NK-92 (cell line): ENCODE results near the gene ZSCAN5A.
"Not testable (repeated sequence)": the region's sequence is repeated elsewhere in the genome, so short reads cannot be mapped to it uniquely, and the experiment has no call there.

Source experiments
- DNase-seq: peaks from one replicate; lab custom pipeline; 2025; ENCODE audit not compliant: unreplicated experiment; lab: John Stamatoyannopoulos, UW

ZSCAN5A gene

DNA sequence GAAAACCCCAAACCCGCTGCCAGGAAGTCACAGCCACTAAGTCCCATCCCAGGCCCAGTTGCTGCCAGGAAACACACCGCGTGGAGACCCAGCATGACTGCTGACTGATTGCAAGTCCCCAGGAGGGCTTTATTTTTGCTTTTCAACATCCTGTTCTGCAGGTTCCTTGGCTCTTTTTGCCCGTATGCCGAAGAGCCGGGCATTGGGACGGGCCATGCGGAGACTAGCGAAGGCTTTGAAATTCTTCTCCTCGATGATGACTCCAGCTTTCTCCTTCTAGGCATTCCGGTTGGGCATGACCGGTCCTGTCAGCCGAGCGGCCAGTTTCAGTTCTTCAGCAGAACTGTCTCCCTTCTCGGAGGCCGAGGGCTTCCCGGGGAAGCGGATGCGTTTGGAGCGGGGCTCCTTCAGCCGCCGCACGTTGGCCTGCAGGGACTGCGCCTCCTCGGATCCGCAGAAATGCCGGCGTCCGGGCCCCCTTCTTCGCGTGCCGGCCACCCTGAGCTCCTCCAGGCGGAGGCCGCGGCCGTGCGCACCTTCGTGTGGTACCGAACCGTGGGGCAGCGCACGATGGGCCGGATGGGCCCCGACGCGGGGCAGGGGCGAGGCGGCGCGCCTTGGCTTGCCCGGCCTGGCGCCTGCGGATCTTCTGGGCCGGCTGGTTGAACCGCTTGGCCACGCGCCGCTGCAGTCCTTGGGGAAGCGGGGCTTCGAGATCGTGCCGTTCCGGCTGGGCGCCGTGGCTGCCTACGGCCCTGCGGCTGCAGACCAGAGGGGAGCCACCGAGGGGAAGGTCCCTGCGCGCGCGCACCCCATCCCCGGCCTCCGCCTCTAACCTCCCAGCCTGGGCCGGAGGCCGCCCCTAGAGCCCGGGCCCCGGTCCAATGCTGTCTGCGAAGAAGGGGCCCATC is 97.3 kb downstream of the ZSCAN5A start:
- no peak for DNase-seq

DNA sequence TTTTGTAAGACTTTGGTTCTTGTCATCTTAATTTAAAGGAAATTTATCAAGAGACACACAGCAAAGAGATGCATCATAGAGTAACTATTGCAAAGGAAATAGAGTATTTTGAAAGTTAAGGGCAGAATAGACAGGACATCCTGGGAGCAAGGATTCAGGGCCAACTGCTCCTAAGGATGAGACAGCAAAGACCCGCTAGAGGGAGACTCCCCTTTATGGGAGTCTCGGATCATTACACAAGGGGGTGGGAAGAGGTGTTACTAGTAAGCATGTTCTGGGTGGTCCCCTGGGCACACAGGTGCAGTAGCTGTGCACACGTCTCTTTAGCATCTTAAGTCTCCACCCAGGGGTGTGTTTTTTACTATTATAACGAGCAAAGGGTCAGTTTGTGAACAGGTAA is 102.9 kb downstream of the ZSCAN5A start:
- no peak for DNase-seq

DNA sequence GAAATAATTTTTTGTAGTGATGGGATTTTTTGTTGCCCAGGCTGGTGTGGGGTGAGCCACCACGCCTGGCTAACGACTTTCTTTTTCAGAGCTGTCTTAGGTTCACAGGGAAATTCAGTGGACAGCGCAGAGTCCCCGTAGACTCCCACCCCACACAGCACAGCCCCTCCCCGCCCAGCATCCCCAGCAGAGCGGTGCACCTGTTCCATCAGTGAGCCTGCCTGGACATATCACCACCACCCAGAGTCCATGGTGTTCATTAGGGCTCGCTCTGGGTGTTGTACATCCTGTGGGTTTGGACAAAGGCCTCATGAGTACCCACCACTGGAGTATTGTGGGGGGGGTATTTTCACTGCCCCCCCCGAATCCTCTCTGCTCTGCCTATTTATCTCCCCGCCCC is 104.6 kb downstream of the ZSCAN5A start:
- DNase-seq = not testable (repeated sequence)

DNA sequence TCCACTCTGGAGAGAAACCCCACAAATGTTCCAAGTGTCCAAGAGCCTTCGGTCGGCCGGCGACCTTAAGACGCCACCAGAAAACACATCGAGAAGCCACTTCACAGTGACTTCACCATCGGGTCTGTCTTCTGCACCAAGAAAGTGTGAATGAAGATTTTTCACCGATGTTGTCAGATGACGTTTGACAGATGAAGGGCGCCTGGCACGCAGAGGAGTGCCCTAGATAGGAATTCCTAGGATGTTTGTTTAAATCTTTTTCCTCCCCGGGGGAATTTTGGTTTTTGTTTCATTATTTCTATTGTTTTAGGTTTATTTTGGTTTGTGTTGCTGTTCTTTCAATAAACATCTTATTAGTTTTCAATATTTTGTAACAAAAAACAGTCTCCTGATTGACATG is 105.5 kb downstream of the ZSCAN5A start:
- no peak for DNase-seq

DNA sequence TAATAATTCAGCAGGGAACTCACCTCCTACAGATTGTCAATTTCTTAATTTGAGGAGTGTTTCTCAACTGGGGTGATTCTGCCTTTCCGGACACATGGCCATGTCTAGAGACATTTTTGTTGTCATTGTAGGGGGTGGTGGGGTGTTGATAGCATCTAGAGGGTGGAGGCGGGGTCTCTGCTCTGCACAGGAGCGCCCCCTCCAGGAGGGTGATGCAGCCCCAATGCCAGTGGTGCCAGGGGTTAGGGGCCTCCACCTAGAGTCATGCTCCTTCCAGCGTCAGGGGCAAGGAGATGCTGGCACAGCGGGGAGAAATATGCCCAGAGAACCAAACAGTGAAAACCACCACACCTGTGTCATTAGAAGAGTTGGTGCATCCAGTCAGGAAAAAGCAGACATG is 107.1 kb downstream of the ZSCAN5A start:
- not testable (repeated sequence) for DNase-seq

DNA sequence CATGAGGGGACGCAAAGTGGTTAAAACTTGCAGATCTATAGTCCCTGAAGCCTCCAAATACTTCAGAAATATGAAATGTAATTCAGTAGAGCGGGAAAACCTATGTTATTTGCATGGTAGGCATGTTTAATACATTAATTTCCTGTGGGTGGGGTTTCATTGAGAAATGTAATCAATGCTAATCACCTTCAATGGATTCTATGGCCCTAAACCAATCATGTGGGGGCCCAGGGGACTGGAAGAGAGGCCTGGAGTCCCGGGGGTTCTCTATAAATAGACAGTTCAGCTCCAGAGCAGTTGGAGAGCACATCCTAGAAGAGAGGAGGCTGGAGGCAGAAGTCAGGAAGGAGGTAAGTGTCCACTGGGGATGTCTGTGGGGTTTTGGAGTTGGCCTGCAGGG is 112.7 kb downstream of the ZSCAN5A start, which contains the start of gene ZSCAN5C:
TSS of gene ZSCAN5C (plus strand) at position 301 of the 400 bp plus-strand sequence. CDS start 3,641 bp downstream, outside the sequence.
- no peak for DNase-seq

DNA sequence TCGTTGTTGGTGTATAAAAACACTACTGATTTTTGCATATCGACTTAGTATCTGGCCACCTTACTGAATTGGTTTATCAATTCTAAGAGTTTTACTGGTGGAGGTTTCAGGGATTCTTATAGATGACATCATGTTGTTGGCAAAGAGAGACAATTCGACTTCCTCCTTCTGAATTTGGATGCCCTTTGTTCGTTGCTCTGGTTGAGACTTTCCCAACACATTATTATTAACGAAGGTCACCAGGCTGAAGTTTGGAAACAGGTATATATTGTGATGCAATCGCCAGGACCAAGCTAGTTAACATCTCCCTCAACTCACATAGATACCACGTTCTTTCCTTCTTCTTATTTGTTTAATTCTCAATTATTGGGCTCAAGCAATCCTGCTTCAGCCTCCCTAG is 115.0 kb downstream of the ZSCAN5A start:
- DNase-seq = no peak

DNA sequence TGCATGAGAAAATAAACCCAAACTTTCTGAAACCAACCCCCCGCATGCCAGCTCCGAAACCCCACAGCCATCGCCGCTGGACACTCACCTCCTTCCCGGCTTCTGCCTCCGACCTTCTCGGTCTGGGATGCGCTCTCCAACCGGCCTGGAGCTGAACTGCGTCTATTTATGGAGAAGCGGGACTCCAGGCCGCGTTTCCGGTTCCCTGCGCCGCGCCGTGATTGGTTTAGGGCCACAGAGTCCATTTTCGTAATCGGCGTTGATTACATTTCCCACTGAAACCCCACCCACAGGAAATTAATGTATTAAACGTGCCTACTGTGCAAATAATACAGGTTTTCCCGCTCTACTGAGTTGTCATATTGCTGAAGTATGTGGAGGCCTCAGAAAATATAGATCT is 117.0 kb downstream of the ZSCAN5A start, which contains the start of gene ZSCAN5B:
TSS of gene ZSCAN5B (minus strand) at position 138 of the 400 bp plus-strand sequence. CDS start 4,731 bp downstream, outside the sequence.
- DNase-seq = not testable (repeated sequence)

DNA sequence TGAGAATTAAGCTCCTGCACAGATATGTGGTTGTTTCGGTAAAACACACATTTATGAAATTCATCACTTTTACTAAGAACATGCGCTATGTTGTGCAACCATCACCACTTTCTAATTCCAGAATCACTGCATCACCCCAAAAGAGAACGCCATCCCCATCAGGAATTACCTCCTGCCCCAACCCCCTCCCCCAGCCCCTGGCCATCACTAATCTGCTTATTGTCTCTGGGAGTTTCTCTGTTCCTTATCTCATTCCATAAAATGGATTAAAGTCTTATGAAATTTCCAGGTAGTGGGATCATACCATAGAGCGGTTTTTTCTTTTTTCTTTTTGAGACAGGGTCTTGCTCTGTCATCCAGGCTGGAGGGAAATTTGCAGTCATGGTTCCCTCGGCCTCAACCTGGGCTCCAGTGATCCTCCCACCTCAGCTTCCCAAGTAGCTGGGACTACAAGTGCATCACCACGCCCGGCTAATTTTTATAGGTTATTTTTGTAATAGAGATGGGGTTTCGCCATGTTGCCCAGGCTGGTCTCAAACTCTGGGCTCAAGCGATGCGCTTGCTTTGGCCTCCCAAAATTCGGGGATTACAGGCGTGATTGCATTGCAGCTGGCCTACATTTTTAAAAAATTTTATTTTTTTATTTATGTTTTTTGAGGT is 120.5 kb downstream of the ZSCAN5A start:
- no peak for DNase-seq

DNA sequence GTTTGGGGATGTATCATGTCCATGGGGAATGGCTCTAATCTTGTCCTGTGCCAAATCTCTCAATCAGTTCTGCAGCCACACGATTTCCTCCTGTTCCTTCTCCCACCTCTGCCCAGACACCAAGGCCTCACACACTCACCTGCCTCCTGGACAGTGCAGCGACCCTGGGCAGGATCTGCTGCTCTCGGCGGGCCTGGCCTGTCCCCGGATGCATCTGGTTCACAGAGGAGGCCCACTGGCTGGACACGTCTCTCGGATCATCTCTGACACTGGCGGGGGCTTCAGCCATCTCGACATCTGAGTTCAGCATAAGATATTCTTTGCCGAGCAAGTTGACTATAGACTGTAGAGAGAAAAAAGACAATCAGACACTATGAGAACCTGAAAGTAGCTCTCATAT is 122.9 kb downstream of the ZSCAN5A start:
- DNase-seq = no peak

DNA sequence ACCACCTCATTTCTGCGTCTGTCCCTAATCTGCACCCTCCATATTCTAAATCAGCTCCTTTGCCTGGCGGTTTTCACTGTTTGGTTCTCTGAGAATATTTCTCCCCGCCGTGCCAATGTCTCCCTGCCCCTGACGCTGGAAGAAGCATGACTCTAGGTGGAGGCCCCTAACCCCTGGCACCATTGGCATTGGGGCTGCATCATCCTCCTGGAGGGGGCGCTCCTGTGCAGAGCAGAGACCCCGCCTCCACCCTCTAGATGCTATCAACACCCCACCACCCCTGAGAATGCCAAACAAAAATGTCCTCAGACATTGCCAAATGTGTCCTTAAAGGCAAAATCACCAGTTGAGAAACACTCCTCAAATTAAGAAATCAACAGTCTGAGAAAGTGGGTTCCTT is 123.5 kb downstream of the ZSCAN5A start:
- no peak for DNase-seq

DNA sequence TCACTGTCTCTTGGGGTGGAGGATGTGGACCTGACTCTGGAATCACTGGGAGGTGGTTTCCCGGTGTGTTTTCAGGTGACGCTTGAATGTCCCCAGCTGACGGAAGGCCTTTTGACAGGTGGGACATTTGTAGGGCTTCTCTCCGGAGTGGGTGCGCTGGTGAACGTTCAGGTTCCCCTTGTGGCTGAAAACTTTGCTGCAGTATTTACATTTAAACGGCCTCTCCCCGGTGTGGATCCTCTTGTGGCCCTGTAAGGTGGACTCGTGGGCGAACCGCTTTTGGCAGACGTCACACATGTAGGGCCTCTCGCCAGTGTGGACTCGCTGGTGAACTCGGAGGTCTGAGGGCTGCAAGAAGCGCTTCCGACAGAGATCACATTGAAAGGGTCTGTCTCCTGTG is 124.9 kb downstream of the ZSCAN5A start:
- DNase-seq = no peak

DNA sequence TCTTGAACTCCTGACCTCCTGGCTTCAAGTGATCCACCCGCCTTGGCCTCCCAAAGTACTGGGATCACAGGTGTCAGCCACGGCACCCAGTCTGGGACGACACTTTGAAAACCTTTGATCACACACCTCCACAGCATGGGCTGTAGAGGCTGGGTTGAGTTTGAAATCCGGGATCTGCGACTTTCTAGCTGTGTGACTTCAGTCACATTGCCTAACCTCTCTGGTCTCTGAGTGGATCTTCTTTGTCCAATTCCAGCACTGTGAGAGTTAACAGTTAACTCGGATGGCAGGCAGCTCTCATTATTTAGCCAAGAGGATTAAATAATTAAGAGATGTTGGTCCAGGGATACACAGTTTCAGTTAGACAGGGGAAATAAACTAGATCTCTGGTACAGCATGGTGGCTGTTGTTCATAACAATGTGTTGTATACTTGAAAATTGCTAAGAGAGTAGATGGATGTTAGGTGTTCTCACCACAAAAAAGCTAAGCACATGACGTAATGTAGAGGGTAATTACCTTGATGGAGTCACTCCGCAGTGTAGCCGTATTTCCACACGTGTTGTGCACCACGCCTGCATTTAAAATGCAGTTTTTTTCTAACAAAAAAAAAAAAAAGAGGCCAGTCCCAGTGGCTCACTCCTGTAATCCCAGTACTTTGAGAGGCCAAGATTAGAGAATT is 136.9 kb downstream of the ZSCAN5A start:
- no peak for DNase-seq

DNA sequence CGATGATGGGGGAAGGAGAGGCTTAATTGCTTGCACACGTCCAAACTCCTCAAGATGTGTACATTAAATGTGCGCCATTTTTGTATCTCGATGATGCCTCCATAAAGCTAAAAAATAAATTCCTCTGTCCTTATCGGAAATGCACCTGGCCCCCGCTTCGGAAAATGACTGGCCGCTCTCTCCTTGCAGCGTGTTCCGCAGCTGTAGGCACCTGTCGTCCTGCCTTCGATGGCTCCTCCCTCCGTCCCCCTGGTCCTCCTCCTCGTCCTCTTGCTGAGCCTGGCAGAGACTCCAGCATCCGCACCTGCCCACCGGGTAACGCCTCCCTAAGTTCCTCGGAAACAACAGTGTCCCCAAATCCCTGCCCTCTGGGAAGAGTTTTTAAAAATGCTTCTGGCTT is 137.8 kb downstream of the ZSCAN5A start:
- DNase-seq = no peak

DNA sequence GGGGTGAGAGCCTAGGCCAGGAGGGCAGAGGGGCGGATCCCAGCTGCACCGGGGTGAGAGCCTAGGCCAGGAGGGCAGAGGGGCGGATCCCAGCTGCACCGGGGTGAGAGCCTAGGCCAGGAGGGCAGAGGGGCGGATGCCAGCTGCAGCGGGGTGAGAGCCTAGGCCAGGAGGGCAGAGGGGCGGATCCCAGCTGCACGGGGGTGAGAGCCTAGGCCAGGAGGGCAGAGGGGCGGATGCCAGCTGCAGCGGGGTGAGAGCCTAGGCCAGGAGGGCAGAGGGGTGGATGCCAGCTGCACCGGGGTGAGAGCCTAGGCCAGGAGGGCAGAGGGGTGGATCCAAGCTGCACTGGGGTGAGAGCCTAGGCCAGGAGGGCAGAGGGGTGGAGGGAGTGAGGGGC is 138.3 kb downstream of the ZSCAN5A start:
- not testable (repeated sequence) for DNase-seq

DNA sequence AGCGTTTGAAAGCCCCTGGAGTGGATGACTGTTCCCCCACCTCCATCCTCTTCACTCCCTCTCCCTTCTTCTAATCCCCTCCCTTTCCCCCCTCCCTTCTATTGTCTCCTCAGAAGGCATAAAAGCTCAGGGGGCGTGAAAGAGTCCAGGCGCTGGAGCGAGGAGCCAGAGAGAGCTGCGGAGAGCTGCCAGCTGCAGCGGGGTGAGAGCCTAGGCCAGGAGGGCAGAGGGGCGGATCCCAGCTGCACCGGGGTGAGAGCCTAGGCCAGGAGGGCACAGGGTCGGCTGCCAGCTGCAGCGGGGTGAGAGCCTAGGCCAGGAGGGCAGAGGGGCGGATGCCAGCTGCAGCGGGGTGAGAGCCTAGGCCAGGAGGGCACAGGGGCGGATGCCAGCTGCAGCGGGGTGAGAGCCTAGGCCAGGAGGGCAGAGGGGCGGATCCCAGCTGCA is 138.8 kb downstream of the ZSCAN5A start, which contains the start of gene GALP:
TSS of gene GALP (plus strand) at position 148 of the 447 bp plus-strand sequence. CDS start 1,101 bp downstream, outside the sequence.
- not testable (repeated sequence) for DNase-seq

DNA sequence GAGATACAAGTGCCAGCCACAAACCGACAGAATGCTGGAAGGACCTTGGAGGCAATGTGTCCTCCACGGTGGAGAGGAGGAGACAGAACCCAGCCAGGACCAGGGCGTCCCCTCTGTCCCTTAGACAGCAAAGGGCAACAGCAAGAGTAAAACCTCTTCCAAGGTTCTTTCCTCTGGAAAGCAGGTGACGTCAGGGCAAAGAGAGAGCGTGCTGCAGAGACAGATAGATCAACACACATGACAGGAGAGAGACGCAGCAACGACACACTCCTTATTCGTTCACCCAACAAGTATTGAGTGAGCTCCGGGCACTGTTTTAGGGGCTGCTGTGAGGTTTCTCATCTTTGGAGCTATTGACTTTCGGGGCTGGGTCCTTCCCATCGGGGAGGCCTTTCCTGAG is 140.1 kb downstream of the ZSCAN5A start:
- DNase-seq = no peak

DNA sequence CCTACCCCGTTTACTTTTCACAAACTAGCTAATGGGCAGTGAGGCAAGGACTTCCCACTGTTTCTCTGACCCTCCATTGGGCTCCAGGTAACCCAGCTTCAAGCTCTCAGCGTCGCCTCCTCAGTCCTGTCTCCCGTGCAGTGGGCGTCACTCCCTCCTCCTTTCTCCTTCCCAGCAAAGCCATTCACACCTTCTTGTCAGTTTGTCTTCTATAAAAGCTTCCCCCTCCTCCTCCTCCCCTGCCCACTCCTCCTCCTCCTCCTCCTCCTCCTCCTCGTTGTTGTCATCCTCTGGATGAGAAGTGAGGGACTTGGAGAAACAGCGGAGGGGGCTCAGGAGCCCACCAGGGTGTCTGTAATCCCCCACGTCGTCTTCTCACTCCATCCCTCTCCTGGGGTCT is 140.6 kb downstream of the ZSCAN5A start:
- DNase-seq = no peak
